ENCODE results near the gene LTB4R.

DNA sequence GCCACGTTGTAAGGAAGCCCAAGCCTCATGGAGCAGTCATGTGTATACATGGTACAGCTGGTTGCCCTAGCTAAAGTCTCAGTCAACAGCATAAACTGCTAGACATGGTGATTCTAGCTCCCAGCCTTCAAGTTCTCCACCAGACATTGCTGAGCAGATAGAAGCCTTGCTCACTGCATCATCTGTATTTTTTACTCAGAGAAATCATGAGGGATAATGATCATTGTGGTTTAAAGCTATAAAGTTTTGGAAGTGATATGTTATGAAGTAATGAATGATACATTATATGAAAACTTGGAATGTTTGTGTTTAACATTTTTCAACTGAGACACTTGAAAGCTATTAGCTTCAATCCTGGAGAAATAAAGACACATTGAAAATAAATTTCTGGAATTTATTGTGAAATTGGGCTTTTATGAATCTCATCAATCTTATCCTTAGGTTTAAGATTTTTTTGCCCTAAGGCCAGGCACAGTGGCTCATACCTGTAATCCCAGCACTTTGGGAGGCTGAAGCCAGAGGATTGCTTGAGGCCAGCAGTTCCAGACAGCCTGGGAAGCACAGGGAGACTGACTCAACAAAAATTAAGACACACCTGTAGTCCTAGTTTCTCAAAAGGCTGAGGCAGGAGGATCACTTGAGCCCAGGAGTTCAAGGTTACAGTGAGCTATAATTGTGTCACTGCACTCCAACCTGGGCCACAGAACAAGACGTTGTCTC is 51.1 kb downstream of the LTB4R start:
- TF ChIP-seq, protein P1, sequence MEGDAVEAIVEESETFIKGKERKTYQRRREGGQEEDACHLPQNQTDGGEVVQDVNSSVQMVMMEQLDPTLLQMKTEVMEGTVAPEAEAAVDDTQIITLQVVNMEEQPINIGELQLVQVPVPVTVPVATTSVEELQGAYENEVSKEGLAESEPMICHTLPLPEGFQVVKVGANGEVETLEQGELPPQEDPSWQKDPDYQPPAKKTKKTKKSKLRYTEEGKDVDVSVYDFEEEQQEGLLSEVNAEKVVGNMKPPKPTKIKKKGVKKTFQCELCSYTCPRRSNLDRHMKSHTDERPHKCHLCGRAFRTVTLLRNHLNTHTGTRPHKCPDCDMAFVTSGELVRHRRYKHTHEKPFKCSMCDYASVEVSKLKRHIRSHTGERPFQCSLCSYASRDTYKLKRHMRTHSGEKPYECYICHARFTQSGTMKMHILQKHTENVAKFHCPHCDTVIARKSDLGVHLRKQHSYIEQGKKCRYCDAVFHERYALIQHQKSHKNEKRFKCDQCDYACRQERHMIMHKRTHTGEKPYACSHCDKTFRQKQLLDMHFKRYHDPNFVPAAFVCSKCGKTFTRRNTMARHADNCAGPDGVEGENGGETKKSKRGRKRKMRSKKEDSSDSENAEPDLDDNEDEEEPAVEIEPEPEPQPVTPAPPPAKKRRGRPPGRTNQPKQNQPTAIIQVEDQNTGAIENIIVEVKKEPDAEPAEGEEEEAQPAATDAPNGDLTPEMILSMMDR (IDR thresholded peaks at IDR 0.05) = no peak
- TF ChIP-seq POLR2A (IDR thresholded peaks at IDR 0.05) = no peak

Data from right lobe of liver (tissue), 4 donors.